Measurements from ENCODE around the gene SEC22A.

Gene SEC22A

DNA sequence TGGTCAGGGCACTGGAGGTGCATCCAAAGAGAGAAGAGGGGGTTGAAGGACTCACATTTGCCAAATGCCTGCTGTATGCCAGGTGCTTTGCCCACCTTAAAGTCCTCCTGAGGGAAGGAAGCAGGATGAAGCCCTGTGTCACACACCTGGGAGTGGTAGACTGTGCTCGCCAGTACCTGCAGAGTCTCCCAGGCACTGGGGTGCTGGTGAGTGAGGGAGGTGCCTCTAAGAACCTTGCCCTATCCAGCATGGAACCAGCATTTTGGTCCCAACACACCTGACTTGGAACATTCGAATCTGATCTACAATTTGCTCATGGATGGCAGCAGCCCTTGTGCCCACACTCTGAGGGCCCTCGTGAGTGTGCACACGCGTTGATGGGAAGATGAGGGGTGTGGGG is 76.7 kb downstream of the SEC22A start:
- H3K36me3 ChIP-seq (replicated peaks) = no peaks in the 10 kb centered on the region
- in situ Hi-C loops (cut with HindIII; ENCODE audit: low pct_ligation_motif_present, low sequenced_read_pairs) = no loop called here
- TF ChIP-seq, protein P1, sequence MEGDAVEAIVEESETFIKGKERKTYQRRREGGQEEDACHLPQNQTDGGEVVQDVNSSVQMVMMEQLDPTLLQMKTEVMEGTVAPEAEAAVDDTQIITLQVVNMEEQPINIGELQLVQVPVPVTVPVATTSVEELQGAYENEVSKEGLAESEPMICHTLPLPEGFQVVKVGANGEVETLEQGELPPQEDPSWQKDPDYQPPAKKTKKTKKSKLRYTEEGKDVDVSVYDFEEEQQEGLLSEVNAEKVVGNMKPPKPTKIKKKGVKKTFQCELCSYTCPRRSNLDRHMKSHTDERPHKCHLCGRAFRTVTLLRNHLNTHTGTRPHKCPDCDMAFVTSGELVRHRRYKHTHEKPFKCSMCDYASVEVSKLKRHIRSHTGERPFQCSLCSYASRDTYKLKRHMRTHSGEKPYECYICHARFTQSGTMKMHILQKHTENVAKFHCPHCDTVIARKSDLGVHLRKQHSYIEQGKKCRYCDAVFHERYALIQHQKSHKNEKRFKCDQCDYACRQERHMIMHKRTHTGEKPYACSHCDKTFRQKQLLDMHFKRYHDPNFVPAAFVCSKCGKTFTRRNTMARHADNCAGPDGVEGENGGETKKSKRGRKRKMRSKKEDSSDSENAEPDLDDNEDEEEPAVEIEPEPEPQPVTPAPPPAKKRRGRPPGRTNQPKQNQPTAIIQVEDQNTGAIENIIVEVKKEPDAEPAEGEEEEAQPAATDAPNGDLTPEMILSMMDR (IDR thresholded peaks at IDR 0.05; ENCODE audit: low read depth, low read length, missing control alignments) = no peak

DNA sequence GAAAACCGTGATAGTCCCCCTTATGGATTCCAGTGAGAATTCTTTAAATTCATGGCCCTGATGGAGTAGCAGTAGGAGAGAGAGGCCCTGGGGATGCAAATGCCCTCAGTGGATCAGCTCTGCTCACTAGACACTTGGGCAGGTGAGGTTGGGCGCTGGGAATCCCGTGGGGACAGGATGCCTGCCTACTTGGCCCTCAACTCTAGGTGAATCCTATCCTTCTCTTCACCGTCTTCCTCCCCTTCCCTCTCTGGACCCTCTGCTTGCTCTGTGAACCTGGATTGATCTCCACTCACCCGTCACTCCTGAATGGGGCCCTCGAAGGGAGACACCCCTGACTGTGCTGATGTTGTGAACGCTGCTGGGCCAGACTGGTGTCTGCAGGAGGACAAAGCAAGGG is 77.4 kb downstream of the SEC22A start:
- TF ChIP-seq, protein P1 (IDR thresholded peaks at IDR 0.05; ENCODE audit: low read depth, low read length, missing control alignments) = no peak
- in situ Hi-C loops (cut with HindIII; ENCODE audit: low pct_ligation_motif_present, low sequenced_read_pairs) = no loop called here
- H3K27me3 ChIP-seq (replicated peaks) = no peaks in the 10 kb centered on the region
- H3K27ac ChIP-seq = no peak overlapping the region
- no peaks in the 10 kb centered on the region for H3K36me3 ChIP-seq (replicated peaks)
- no peak overlapping the region for H3K4me3 ChIP-seq (ENCODE audit: low read depth, low read length)
- DNase-seq = no peak

More for the DNA sequence above, 76.7 kb downstream of the SEC22A start:
- no peak overlapping the region for H3K27ac ChIP-seq
- H3K4me3 ChIP-seq (ENCODE audit: low read depth, low read length) = no peak overlapping the region
- H3K27me3 ChIP-seq (replicated peaks) = no peaks in the 10 kb centered on the region
- DNase-seq = no peak

DNA sequence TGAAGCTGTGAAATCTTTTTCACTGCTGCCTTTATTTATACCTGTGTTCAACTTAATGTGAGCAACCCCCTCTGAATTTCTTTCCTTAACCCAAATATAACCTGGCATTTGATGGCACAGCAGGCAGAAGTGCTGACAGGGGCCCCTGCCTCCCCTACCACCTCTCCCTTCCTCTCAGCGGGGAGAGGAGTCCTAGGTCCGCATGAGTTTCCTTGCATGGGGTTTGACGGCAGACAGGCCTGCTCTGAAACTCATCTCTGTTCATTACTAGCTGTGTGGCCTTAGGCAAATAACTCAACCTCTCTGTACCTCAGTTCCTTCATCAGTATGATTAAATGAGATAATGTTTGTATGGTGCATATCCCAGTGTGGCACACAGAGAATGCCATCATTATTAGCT is 79.7 kb downstream of the SEC22A start:
- in situ Hi-C loops (cut with HindIII; ENCODE audit: low pct_ligation_motif_present, low sequenced_read_pairs) = no loop called here
- Histone ChIP-seq H3K36me3 (replicated peaks) (no peaks in the 10 kb centered on the region), H3K27me3 (replicated peaks) (no peaks in the 10 kb centered on the region), H3K27ac (no peak overlapping the region), H3K4me3 (ENCODE audit: low read depth, low read length) (no peak overlapping the region)
- TF ChIP-seq, protein P1 (IDR thresholded peaks at IDR 0.05; ENCODE audit: low read depth, low read length, missing control alignments) = no peak
- DNase-seq = no peak

DNA sequence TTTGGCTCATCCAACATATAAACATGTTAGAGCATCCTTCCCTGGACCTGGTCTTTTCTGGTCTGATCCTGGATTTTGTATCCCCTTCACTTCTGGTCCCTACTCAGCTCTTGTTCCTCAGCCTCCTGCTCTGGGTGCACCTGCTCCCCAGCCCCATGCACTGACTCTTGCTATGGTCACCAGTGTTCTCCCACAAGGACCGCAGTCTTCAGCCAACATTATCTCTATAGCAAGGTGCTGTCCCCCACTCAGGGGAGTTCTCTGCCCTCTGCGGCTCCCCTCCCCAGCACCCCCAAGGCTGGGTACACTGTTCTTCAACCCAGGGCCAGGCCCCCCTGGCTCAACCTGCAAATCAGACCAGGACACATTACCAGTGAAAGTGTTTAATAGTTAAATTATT is 80.2 kb downstream of the SEC22A start:
- H3K27ac ChIP-seq = no peak overlapping the region
- DNase-seq = no peak
- H3K27me3 ChIP-seq (replicated peaks) = no peaks in the 10 kb centered on the region
- TF ChIP-seq, protein P1 (IDR thresholded peaks at IDR 0.05; ENCODE audit: low read depth, low read length, missing control alignments) = no peak
- H3K4me3 ChIP-seq (ENCODE audit: low read depth, low read length) = no peak overlapping the region
- H3K36me3 ChIP-seq (replicated peaks) = no peaks in the 10 kb centered on the region
- in situ Hi-C loops (cut with HindIII; ENCODE audit: low pct_ligation_motif_present, low sequenced_read_pairs) = no loop called here

DNA sequence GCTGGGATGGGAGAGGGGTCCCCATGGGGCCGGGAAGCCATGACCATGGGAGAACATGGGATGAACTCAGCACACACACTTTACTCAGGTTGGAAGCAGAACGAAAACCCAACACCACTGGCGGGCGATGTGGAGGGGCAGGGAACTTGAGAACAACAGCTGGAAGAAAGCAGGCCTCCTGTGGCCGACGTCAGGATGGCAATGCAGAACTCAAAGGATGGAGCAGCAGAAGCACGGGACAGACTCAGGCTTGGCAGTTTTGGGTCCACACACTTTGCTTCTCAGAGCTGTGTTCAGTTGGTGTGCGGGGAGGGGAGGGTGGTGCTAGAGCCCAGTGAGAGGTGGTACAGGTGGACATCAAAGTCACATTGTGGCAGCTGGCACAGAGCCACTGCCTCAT is 80.7 kb downstream of the SEC22A start:
- H3K27me3 ChIP-seq (replicated peaks) = no peaks in the 10 kb centered on the region
- no peak for DNase-seq
- no peaks in the 10 kb centered on the region for H3K36me3 ChIP-seq (replicated peaks)
- TF ChIP-seq, protein P1 (IDR thresholded peaks at IDR 0.05; ENCODE audit: low read depth, low read length, missing control alignments) = no peak
- in situ Hi-C loops (cut with HindIII; ENCODE audit: low pct_ligation_motif_present, low sequenced_read_pairs) = no loop called here
- H3K27ac ChIP-seq = no peak overlapping the region
- no peak overlapping the region for H3K4me3 ChIP-seq (ENCODE audit: low read depth, low read length)

DNA sequence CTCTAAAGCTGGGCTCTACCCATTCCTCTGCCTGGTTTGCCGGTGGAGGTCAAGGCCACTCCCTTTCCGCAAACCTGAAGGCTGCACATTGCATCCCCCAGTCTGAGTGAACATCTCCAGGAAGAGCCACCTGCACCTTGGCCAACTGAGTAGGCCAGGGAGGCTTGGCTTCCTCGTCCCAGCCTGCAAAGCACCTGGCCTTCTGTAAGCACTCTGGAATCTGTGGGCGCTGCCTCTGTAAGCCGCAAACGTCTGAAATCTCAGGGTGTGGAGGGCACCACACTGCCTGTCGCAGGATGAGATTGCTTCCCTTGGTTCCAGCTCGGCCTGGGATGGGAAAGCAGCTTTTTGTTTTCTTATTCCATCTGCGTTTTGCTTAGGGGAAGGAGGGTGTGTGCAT is 81.3 kb downstream of the SEC22A start:
- no peak for DNase-seq
- TF ChIP-seq, protein P1 (IDR thresholded peaks at IDR 0.05; ENCODE audit: low read depth, low read length, missing control alignments) = no peak
- in situ Hi-C loops (cut with HindIII; ENCODE audit: low pct_ligation_motif_present, low sequenced_read_pairs) = no loop called here
- no peaks in the 10 kb centered on the region for H3K36me3 ChIP-seq (replicated peaks)
- H3K4me3 ChIP-seq (ENCODE audit: low read depth, low read length) = no peak overlapping the region
- no peaks in the 10 kb centered on the region for H3K27me3 ChIP-seq (replicated peaks)
- H3K27ac ChIP-seq = no peak overlapping the region

Measured in brain microvascular endothelial cell (primary cell).